ENCODE measurements around the gene TPD52L1.

- no peak for TF ChIP-seq POLR2A (IDR thresholded peaks at IDR 0.05)
- TF ChIP-seq CTCF (IDR thresholded peaks at IDR 0.05) = no peak
These were observed 93.0 kb downstream of the TPD52L1 start for GRCh38 chr6:125246566-125246965.

Data from right lobe of liver (tissue), 4 donors.